HL-60 (cell line): ENCODE results near the gene BAMBI.

Experiments
- DNase-seq, 2 experiments: peaks; one replicate each; pipeline ENCODE4 v3.0.0-alpha.2; 2010 to 2020; ENCODE audit warnings: low read depth in 1 of 2, low spot score in 1 of 2
- H3K27ac ChIP-seq: fragments of 250-450 bp; sonication (Bioruptor Pico); replicated peaks from 2 replicates; pipeline ENCODE4 v1.5.1; 2020; ENCODE audit warnings: mild to moderate bottlenecking, moderate library complexity
- H3K27me3 ChIP-seq: fragments of 250-450 bp; sonication (Bioruptor Pico); 2 replicates; pipeline ENCODE4 v1.5.1; 2021; ENCODE audit warnings: mild to moderate bottlenecking, moderate library complexity; ENCODE audit not compliant: insufficient read depth, poor library complexity, severe bottlenecking
- H3K4me3 ChIP-seq: replicated peaks from 2 replicates; pipeline ENCODE4 v1.5.1; 2011; ENCODE audit warnings: mild to moderate bottlenecking, control low read depth, low read length; ENCODE audit not compliant: insufficient read depth
- GABPA ChIP-seq: IDR thresholded peaks from 2 replicates; pipeline ENCODE4 v1.6.1; 2012; ENCODE audit warnings: low read depth
- POLR2AphosphoS5 ChIP-seq: IDR thresholded peaks from 2 replicates; pipeline ENCODE4 v1.6.1; 2012; ENCODE audit warnings: low read depth
- SPI1 ChIP-seq: IDR thresholded peaks from 2 replicates; pipeline ENCODE4 v1.6.1; 2012; ENCODE audit warnings: low read depth, mild to moderate bottlenecking, borderline replicate concordance
- TF ChIP-seq, protein P1 (sequence below): IDR thresholded peaks from one replicate; pipeline ENCODE4 v1.5.1; 2011; ENCODE audit warnings: low read length, control low read depth, inconsistent platforms; ENCODE audit not compliant: insufficient read depth
- TF ChIP-seq, protein P2 (sequence below): IDR thresholded peaks from 2 replicates; pipeline ENCODE4 v1.6.1; 2012; ENCODE audit warnings: low read depth; ENCODE audit not compliant: insufficient replicate concordance

BAMBI gene

DNA sequence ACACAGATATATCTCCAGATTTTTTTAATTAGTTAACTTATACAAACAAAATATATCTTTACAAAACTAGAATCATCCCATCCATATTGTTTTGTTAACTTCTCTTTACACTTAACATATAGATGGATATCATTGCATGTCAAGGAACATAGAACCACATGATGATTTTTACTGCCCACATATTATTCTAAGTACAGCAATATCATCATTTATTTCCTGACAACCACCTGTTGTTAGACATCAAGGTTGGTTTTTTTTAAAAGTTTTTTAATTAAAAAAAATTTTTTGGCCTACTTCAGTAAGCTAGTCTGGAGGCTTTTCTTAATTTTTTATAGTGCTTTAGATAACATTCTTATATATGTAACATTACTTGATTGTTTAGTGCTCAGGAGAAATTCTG lies 38.9 kb upstream of the BAMBI start:
- H3K27me3 ChIP-seq, result no peaks in the 10 kb centered on the region
- DNase-seq, result no peak
- H3K27ac ChIP-seq, result no peak overlapping the region
- H3K4me3 ChIP-seq, result no peak overlapping the region
- no peak for TF ChIP-seq GABPA
- TF ChIP-seq, protein P1, sequence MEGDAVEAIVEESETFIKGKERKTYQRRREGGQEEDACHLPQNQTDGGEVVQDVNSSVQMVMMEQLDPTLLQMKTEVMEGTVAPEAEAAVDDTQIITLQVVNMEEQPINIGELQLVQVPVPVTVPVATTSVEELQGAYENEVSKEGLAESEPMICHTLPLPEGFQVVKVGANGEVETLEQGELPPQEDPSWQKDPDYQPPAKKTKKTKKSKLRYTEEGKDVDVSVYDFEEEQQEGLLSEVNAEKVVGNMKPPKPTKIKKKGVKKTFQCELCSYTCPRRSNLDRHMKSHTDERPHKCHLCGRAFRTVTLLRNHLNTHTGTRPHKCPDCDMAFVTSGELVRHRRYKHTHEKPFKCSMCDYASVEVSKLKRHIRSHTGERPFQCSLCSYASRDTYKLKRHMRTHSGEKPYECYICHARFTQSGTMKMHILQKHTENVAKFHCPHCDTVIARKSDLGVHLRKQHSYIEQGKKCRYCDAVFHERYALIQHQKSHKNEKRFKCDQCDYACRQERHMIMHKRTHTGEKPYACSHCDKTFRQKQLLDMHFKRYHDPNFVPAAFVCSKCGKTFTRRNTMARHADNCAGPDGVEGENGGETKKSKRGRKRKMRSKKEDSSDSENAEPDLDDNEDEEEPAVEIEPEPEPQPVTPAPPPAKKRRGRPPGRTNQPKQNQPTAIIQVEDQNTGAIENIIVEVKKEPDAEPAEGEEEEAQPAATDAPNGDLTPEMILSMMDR, result no peak
- no peak for TF ChIP-seq SPI1
- TF ChIP-seq POLR2AphosphoS5, result no peak
- TF ChIP-seq, protein P2, sequence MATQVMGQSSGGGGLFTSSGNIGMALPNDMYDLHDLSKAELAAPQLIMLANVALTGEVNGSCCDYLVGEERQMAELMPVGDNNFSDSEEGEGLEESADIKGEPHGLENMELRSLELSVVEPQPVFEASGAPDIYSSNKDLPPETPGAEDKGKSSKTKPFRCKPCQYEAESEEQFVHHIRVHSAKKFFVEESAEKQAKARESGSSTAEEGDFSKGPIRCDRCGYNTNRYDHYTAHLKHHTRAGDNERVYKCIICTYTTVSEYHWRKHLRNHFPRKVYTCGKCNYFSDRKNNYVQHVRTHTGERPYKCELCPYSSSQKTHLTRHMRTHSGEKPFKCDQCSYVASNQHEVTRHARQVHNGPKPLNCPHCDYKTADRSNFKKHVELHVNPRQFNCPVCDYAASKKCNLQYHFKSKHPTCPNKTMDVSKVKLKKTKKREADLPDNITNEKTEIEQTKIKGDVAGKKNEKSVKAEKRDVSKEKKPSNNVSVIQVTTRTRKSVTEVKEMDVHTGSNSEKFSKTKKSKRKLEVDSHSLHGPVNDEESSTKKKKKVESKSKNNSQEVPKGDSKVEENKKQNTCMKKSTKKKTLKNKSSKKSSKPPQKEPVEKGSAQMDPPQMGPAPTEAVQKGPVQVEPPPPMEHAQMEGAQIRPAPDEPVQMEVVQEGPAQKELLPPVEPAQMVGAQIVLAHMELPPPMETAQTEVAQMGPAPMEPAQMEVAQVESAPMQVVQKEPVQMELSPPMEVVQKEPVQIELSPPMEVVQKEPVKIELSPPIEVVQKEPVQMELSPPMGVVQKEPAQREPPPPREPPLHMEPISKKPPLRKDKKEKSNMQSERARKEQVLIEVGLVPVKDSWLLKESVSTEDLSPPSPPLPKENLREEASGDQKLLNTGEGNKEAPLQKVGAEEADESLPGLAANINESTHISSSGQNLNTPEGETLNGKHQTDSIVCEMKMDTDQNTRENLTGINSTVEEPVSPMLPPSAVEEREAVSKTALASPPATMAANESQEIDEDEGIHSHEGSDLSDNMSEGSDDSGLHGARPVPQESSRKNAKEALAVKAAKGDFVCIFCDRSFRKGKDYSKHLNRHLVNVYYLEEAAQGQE, result no peak

DNA sequence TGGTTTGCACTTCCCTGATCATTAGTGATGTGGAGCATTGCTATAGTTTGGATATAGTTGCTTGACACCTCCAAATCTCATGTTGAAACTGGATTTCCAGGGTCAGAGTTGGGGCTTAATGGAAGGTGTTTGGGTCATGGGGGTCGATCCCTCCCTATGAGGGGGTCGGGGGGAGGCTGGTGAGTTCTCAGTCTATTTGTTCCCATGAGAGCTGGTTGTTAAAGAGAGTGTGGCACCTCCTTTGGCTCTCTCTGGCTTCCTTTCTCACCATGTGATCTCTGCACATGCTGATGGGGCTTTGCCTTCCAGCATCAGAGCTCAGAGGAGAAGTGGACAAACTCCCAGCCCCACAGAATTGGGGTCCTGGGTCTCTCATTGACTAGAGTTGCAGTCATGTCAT lies 36.8 kb upstream of the BAMBI start:
- Histone ChIP-seq H3K27me3 (no peaks in the 10 kb centered on the region), H3K27ac (no peak overlapping the region), H3K4me3 (no peak overlapping the region)
- TF ChIP-seq GABPA (no peak), POLR2AphosphoS5 (no peak), SPI1 (no peak)
- TF ChIP-seq, protein P1, result no peak
- no peak for DNase-seq

DNA sequence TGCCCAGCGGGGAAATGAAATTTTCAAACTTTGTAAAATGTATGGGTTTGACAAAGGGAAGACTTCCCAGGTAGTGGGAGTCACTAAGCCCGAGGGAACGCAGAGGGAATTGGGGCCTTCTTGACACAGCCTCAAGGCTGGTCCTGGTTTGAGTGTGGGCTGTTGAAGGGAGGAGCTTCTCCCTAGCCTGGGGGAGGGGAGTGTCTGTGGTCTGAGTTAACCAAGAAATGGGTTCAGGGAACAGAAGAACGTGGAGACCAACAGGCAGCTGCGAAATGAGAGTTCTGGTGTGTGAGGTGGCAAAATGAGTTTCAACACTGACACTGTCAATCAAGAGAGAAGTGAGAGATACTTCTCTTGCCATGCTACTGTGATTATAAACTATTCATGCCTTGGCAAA lies 32.7 kb upstream of the BAMBI start:
- Histone ChIP-seq H3K27me3 (no peaks in the 10 kb centered on the region), H3K4me3 (no peak overlapping the region)
- TF ChIP-seq SPI1 (no peak), POLR2AphosphoS5 (no peak), GABPA (no peak)
- TF ChIP-seq, protein P1, result no peak
- TF ChIP-seq, protein P2, result no peak

DNA sequence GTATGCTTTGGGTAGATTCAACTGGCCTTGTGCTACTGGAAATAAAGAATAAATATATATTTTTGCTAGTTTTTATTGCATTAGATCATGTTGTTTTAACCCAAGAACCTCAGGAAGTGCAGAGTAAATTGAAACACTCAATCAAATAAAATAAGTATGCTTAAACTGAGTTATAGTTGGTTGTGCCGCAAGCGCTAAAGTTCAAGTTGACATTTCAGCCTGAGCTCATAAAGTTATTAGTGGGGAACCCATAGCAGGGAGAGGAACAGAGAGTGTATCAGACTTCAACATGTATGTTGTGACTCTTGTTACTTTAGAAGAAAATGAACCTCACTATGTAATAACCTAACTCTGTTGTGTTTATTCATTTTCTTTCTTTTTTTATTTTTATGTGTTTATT lies 25.2 kb upstream of the BAMBI start:
- no peak overlapping the region for H3K4me3 ChIP-seq
- DNase-seq, result no peak
- TF ChIP-seq GABPA, result no peak
- TF ChIP-seq POLR2AphosphoS5, result no peak
- no peak for TF ChIP-seq SPI1
- TF ChIP-seq, protein P1, result no peak
- TF ChIP-seq, protein P2, result no peak
- H3K27ac ChIP-seq, result no peak overlapping the region
- H3K27me3 ChIP-seq, result no peaks in the 10 kb centered on the region

More for the DNA sequence above, 32.7 kb upstream of the BAMBI start:
- H3K27ac ChIP-seq, result no peak overlapping the region
- DNase-seq, result no peak
